Activated naive CD8-positive, alpha-beta T cell treated with anti-CD3 and anti-CD28 coated beads, Interleukin-2, amount 50 U/mL, for 24 hours (primary cell): ENCODE measurements around the gene UBXN7.
"Not testable (repeated sequence)": the region's sequence is repeated elsewhere in the genome, so short reads cannot be mapped to it uniquely, and the experiment has no call there.

Experiments used
- ATAC-seq: fragments of 150-1000 bp; cut with Tn5 transposase; one replicate; pipeline ENCODE4 v1.10.0; 2021
- DNase-seq: peaks from one replicate; pipeline ENCODE4 v3.0.0; 2021
- H3K27ac Mint-ChIP-seq: one replicate; pipeline ENCODE4 v1.8.0; 2021; ENCODE audit warnings: mild to moderate bottlenecking, mixed read lengths
- H3K27me3 Mint-ChIP-seq: one replicate; pipeline ENCODE4 v1.8.0; 2021; ENCODE audit warnings: mixed read lengths
- H3K36me3 Mint-ChIP-seq: one replicate; pipeline ENCODE4 v1.8.0; 2021; ENCODE audit warnings: low read depth, mixed read lengths
- H3K4me1 Mint-ChIP-seq: one replicate; pipeline ENCODE4 v1.8.0; 2021; ENCODE audit warnings: mixed read lengths
- H3K4me3 Mint-ChIP-seq: one replicate; pipeline ENCODE4 v1.8.0; 2021; ENCODE audit warnings: mild to moderate bottlenecking, moderate library complexity, mixed read lengths
- H3K9me3 Mint-ChIP-seq: one replicate; pipeline ENCODE4 v1.8.0; 2021; ENCODE audit warnings: mixed read lengths

Gene UBXN7, protein sequence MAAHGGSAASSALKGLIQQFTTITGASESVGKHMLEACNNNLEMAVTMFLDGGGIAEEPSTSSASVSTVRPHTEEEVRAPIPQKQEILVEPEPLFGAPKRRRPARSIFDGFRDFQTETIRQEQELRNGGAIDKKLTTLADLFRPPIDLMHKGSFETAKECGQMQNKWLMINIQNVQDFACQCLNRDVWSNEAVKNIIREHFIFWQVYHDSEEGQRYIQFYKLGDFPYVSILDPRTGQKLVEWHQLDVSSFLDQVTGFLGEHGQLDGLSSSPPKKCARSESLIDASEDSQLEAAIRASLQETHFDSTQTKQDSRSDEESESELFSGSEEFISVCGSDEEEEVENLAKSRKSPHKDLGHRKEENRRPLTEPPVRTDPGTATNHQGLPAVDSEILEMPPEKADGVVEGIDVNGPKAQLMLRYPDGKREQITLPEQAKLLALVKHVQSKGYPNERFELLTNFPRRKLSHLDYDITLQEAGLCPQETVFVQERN

DNA sequence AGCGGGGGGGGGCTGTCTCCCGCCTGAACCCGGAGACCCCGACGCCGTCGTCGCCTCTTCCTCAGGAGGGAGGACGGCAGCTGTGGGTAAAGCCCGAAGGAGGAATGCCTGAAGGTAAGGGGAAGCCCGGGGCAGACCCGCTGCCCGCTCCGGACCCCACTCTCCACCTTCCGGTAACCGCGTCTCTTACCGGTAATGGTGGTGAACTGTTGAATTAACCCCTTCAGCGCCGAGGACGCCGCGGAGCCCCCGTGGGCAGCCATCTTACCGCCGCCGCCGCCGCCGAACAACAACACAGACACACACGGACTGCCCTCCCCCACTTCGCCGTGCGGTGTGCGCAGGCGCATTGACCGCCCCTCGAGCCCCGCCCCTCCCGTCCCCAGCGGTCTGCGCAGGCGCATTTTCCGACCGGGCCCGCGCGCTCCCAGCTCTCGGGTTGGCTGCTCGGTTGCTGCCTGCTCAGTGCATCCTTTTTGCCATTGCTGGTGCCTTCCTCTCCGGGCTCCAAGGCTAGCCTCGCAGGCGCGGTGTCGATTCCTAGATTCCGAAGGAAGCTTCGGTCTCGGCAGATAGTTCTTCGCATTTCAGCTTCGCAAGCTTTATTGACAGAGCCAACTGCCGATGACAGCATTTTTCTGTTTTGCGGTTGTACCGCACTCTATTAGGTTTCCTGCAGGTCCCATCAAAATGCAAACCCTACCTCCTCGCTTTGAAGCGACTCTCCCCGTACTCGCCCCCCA is at the start of gene UBXN7:
UBXN7 (minus strand) TSS at position 291 of the 743 bp plus-strand sequence; CDS start at position 263, 28 bp downstream.
- DNase-seq (peak; percentile 98), ATAC-seq (peak; percentile 91)
- Mint-ChIP-seq H3K27me3 (peaks cover 3% of the 10 kb centered on the region), H3K27ac (peak within 1 kb of the TSS; percentile 97), H3K9me3 (no peaks in the 10 kb centered on the region), H3K36me3 (peaks cover 10% of the 10 kb centered on the region), H3K4me3 (peak within 1 kb of the TSS; percentile 83), H3K4me1 (peaks cover 26% of the 10 kb centered on the region)

DNA sequence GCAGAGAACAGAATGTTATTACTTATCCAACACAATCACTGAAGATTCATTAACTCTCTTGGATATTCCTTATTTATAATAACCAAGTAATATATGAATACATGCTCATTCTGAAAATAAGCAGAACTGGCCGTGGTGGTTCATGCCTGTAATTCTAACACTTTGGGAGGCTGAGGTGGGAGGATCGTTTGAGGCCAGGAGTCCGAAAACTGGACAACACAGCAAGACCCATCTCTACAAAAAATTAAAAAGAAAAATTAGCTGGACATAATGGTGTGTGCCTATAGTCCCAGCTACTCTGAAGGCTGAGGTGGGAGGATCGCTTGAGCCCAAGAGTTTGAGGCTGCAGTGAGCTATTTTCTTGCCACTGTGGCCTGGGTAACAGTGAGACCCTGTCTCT is 45.5 kb upstream of the UBXN7 start:
- H3K4me3 Mint-ChIP-seq, result no peak overlapping the region
- H3K4me1 Mint-ChIP-seq, result no peaks in the 10 kb centered on the region
- ATAC-seq (no peak), DNase-seq (no peak)
- H3K27me3 Mint-ChIP-seq, result no peaks in the 10 kb centered on the region
- peaks cover 32% of the 10 kb centered on the region for H3K36me3 Mint-ChIP-seq
- H3K27ac Mint-ChIP-seq, result no peak overlapping the region
- H3K9me3 Mint-ChIP-seq, result no peaks in the 10 kb centered on the region

DNA sequence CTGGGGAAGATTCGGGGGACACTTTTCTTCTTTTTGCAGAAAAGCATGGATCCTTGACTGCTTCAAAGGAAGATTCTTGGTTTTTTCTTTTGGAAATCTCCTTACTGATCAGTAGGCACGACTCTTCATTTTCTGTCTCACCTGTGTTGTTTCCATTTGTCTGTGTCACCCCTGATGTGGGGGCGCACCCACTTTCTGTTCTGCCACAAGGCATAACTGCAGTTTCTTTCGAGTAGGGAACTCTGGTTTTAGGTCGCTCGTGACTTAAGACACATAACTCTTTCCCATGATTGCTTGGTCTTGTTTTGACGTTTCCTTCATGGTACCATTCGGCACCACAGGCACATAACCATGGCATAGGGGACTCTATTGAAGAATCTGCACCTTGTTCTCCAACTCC is 40.1 kb upstream of the UBXN7 start:
- Mint-ChIP-seq H3K4me3 (no peak overlapping the region), H3K27me3 (no peaks in the 10 kb centered on the region), H3K27ac (no peak overlapping the region), H3K36me3 (peaks cover 35% of the 10 kb centered on the region), H3K4me1 (peaks cover 5% of the 10 kb centered on the region), H3K9me3 (no peaks in the 10 kb centered on the region)
- ATAC-seq, result no peak
- no peak for DNase-seq

DNA sequence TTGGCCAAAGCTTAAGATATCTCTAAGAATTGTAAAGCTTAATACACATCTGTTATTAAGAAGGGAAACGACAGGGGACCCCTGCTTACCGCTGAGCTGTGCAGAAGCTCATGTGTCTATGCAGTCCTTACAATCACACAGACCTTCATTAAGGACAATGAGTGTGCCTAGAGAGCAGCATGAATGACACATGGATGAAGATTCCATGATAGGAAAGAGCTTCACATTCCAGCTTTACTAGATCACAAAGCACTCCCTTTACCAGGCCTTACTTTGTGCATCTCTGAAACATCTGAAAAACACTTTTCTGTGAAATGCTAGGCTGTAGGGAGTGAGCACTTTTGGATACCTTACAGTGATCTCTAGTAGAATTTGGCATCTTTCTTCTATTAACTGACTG is 39.3 kb upstream of the UBXN7 start:
- DNase-seq (no peak), ATAC-seq (no peak)
- H3K27me3 Mint-ChIP-seq, result no peaks in the 10 kb centered on the region
- peaks cover 31% of the 10 kb centered on the region for H3K36me3 Mint-ChIP-seq
- H3K9me3 Mint-ChIP-seq, result no peaks in the 10 kb centered on the region
- H3K27ac Mint-ChIP-seq, result no peak overlapping the region
- H3K4me3 Mint-ChIP-seq, result no peak overlapping the region
- H3K4me1 Mint-ChIP-seq, result peaks cover 5% of the 10 kb centered on the region

DNA sequence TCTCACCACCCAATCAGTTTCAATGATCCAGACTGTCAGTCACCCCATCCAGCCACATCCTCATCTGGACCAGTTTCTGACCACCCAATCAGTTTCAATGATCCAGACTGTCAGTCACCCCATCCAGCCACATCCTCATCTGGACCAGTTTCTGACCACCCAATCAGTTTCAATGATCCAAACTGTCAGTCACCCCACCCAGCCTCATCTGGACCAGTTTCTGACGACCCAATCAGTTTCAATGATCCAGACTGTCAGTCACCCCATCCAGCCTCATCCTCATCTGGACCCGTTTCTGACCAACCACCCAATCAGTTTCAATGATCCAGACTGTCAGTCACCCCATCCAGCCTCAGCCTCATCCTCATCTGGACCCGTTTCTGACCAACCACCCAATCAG is 38.0 kb upstream of the UBXN7 start:
- H3K36me3 Mint-ChIP-seq, result peaks cover 34% of the 10 kb centered on the region
- H3K27ac Mint-ChIP-seq, H3K4me3 Mint-ChIP-seq, ATAC-seq, H3K27me3 Mint-ChIP-seq, H3K9me3 Mint-ChIP-seq, H3K4me1 Mint-ChIP-seq, DNase-seq: not testable (repeated sequence)

DNA sequence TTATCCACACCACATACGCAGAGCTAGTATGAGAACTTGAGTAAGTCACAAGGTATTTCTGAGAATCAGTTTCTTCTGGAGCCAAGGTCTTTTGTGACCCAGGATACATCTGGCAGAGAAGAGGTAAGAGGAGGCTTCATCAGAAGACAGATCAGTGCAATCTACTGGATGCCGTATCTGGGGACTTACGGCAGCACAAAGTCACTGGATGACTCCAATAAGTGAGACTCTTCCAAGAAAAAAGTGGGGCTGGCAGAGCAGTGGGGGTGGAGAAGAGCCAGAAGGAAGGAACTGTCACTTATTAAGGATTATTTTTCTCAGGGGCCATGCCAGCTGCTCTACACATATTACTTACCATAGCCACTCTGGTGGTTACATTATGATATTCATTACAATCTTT is 31.6 kb upstream of the UBXN7 start:
- DNase-seq, result no peak
- Mint-ChIP-seq H3K4me3 (no peak overlapping the region), H3K27ac (no peak overlapping the region), H3K4me1 (peaks cover 2% of the 10 kb centered on the region), H3K9me3 (peaks cover 4% of the 10 kb centered on the region), H3K36me3 (peaks cover 15% of the 10 kb centered on the region), H3K27me3 (no peaks in the 10 kb centered on the region)
- ATAC-seq, result no peak

DNA sequence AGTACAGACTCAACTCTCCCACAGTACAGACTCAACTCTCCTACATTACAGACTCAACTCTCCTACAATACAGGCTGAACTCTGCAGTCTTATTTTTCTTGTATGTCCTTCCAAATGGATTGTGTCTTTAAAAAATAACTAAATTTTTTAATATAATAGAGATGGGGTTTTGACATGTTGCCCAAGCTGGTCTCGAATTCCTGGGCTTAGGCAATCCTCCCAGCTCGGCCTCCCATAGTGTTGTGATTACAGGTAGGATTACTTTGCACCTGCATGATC is 31.2 kb upstream of the UBXN7 start:
- DNase-seq, result no peak
- peaks cover 2% of the 10 kb centered on the region for H3K4me1 Mint-ChIP-seq
- no peak for ATAC-seq
- H3K36me3 Mint-ChIP-seq, result peaks cover 15% of the 10 kb centered on the region
- no peak overlapping the region for H3K4me3 Mint-ChIP-seq
- H3K27ac Mint-ChIP-seq, result no peak overlapping the region
- H3K27me3 Mint-ChIP-seq, result no peaks in the 10 kb centered on the region
- peaks cover 4% of the 10 kb centered on the region for H3K9me3 Mint-ChIP-seq

DNA sequence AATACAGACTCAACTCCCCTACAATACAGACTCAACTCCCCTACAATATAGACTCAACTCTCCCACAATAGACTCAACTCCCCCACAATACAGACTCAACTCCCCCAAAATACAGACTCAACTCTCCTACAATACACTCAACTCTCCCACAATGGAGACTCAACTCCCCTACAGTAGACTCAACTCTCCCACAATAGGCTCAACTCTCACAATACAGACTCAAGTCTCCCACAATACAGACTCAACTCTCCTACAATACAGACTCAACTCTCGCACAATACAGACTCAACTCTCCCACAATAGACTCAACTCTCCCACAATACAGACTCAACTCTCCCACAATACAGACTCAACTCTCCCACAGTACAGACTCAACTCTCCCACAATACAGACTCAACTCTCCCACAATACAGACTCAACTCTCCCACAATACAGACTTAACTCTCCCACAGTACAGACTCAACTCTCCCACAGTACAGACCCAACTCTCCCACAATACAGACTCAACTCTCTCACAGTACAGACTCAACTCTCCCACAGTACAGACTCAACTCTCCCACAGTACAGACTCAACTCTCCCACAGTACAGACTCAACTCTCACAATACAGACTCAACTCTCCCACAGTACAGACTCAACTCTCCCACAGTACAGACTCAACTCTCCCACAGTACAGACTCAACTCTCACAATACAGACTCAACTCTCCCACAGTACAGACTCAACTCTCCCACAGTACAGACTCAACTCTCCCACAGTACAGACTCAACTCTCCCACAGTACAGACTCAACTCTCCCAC is 30.7 kb upstream of the UBXN7 start:
- H3K9me3 Mint-ChIP-seq, H3K4me1 Mint-ChIP-seq, H3K27me3 Mint-ChIP-seq, ATAC-seq, H3K4me3 Mint-ChIP-seq, DNase-seq, H3K27ac Mint-ChIP-seq: not testable (repeated sequence)
- H3K36me3 Mint-ChIP-seq, result peaks cover 14% of the 10 kb centered on the region

DNA sequence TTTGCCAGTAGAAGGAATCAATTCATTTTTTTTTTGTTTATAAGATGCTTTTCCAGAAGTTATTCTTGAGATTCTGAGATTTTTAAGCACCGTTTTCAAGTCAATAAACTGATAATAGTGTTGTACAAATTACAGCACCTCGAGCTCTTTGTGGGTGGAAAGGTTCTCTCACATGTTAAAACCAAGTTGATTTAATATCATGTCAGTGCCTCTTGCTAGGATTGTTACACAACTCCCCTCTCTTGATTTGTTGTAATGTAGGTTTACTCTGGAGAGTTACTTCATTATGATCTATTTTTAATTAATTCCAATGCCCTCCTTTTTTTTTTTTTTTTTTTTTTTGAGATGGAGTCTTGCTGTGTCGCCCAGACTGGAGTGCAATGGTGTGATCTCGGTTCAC is 25.8 kb upstream of the UBXN7 start:
- Mint-ChIP-seq H3K9me3 (no peaks in the 10 kb centered on the region), H3K27me3 (no peaks in the 10 kb centered on the region), H3K4me3 (no peak overlapping the region), H3K27ac (no peak overlapping the region), H3K36me3 (no peaks in the 10 kb centered on the region), H3K4me1 (peaks cover 7% of the 10 kb centered on the region)
- ATAC-seq (no peak), DNase-seq (no peak)

DNA sequence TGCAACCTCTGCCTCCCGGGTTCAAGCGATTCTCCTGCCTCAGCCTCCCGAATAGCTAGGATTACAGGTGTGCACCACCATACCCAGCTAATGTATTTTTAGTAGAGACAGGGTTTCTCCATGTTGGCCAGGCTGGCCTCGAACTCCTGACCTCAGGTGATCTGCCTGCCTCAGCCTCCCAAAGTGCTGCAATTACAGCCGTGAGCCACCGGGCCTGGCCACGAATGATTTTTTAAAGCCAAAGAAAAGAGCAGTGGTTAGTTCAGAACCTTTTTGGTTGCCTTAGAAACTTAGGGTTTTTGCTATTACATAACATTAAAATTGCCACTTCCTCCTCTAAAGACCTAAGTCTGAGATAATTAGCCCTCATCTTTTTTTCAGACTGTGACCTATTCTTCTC is 25.2 kb upstream of the UBXN7 start:
- not testable (repeated sequence) for DNase-seq, H3K4me3 Mint-ChIP-seq, H3K9me3 Mint-ChIP-seq, H3K36me3 Mint-ChIP-seq, H3K27ac Mint-ChIP-seq, H3K27me3 Mint-ChIP-seq, H3K4me1 Mint-ChIP-seq, ATAC-seq

DNA sequence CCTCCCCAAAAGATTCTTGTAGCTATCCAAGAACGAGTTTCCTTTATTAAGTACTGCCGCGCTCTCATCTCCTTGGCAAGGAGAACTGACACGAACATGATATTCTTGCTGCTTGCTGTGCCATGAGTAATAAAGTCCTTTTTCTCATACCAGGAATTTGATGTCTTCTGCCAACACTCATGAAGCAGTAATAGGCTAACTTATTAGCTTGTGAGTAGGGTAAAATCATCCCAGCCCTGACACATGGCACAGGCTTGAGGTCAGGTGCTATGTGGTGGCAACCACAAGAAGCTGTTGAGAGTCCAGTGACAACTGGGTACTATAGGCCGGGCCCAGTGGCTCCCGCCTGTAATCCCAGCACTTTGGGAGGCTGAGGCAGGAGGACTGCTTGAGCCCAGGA is 22.7 kb upstream of the UBXN7 start:
- Mint-ChIP-seq H3K4me3 (no peak overlapping the region), H3K9me3 (no peaks in the 10 kb centered on the region), H3K4me1 (peaks cover 5% of the 10 kb centered on the region), H3K36me3 (no peaks in the 10 kb centered on the region), H3K27me3 (no peaks in the 10 kb centered on the region), H3K27ac (no peak overlapping the region)
- DNase-seq (no peak), ATAC-seq (no peak)

DNA sequence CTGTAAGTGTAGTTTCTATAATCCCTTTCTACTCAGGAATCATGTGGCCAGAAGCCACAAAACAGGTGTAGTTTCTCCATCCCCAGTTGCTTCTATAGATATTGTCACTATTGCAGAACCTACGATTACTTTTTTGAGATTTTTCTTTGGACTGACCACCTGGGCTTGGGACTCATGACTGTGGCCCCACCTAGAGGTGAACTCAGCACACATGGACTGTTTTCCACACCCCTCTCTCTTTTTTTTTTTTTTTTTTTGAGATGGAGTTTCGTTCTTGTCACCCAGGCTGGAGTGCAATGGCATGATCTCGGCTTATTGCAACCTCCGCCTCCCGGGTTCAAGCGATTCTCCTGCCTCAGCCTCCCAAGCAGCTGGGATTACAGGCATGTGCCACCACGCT is 13.2 kb upstream of the UBXN7 start:
- not testable (repeated sequence) for DNase-seq, H3K4me3 Mint-ChIP-seq, H3K27ac Mint-ChIP-seq, H3K36me3 Mint-ChIP-seq, H3K9me3 Mint-ChIP-seq, H3K27me3 Mint-ChIP-seq, H3K4me1 Mint-ChIP-seq, ATAC-seq

DNA sequence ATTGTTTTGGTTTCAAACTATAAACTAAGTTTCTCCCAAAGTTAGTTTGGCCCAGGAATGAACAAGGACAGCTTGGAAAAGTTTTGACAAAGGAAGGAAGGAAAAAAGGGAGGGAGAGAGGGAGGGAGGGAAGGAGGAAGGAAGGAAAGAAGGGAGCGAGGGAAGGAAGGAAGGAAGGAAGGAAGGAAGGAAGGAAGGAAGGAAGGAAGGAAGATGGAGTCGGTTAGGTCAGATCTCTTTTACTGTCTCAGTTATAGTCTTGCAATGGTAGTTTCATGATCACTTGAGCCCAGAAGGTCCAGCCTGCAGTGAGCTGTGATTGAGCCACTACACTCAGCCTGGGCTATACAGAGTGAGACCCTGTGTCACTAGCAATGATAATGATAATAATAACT is 12.3 kb upstream of the UBXN7 start:
- no peak for DNase-seq
- H3K4me3 Mint-ChIP-seq, result no peak overlapping the region
- no peaks in the 10 kb centered on the region for H3K36me3 Mint-ChIP-seq

DNA sequence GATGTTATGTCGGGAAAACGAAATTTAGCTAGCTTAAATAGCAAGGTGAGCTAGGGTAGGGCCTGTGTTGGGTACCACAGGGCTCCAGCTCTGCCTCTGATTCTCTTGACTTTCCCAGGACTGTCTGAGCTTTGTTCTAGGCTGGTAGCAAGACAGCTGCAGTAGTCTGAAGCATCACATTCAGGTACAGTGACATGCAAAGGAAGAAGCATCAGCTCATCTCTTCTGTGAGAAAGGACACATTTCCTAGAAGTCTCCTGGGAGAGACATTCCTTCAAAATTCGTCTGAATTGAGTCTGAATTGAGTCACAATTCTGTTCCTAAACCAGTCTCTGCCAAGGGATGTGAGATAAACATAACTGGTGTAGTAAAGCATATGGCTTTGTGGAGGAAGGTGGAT is 8.5 kb upstream of the UBXN7 start:
- no peaks in the 10 kb centered on the region for H3K9me3 Mint-ChIP-seq
- DNase-seq, result no peak
- H3K4me1 Mint-ChIP-seq, result peaks cover 5% of the 10 kb centered on the region
- H3K27ac Mint-ChIP-seq, result no peak overlapping the region
- no peaks in the 10 kb centered on the region for H3K36me3 Mint-ChIP-seq
- ATAC-seq, result no peak
- H3K27me3 Mint-ChIP-seq, result no peaks in the 10 kb centered on the region
- no peak overlapping the region for H3K4me3 Mint-ChIP-seq

More for the DNA sequence above, 12.3 kb upstream of the UBXN7 start:
- H3K27me3 Mint-ChIP-seq, result no peaks in the 10 kb centered on the region
- peaks cover 5% of the 10 kb centered on the region for H3K4me1 Mint-ChIP-seq
- H3K27ac Mint-ChIP-seq, result no peak overlapping the region
- ATAC-seq, result no peak
- H3K9me3 Mint-ChIP-seq, result no peaks in the 10 kb centered on the region
